GM23338 (cell line): ENCODE measurements around the gene COPS2. TPM values are rescaled to one million over a fixed set of nuclear protein-coding genes. Genes with fewer than 3 reads are reported as not detected.

Experiments used
- ATAC-seq: fragments of 200-7000 bp; cut with Tn5 transposase; 3 replicates; pipeline ENCODE4 v1.9.1; 2020
- DNase-seq: peaks from one replicate; pipeline ENCODE4 v3.0.0-alpha.2; 2015; ENCODE audit warnings: low spot score
- H2AFZ ChIP-seq: fragments of 200-600 bp; sonication (generic); 2 replicates; pipeline ENCODE4 v1.8.0; 2016; ENCODE audit warnings: antibody characterized with exemption, mild to moderate bottlenecking, moderate library complexity
- H3F3A ChIP-seq: fragments of 200-600 bp; sonication (generic); replicated peaks from 2 replicates; pipeline ENCODE4 v1.8.0; 2017; ENCODE audit warnings: antibody characterized with exemption, mixed run types, low read depth
- H3K27ac ChIP-seq: fragments of 200-600 bp; sonication (generic); 2 replicates; pipeline ENCODE4 v1.6.1; 2016; ENCODE audit warnings: low read depth
- H3K27me3 ChIP-seq: fragments of 200-600 bp; sonication (generic); 2 replicates; pipeline ENCODE4 v1.8.0; 2016; ENCODE audit warnings: mild to moderate bottlenecking, mixed run types, moderate library complexity; ENCODE audit not compliant: insufficient read depth
- H3K36me3 ChIP-seq: fragments of 200-600 bp; sonication (generic); 2 replicates; pipeline ENCODE4 v1.8.0; 2016; ENCODE audit warnings: mild to moderate bottlenecking; ENCODE audit not compliant: insufficient read depth
- H3K4me1 ChIP-seq: fragments of 200-600 bp; sonication (generic); 2 replicates; pipeline ENCODE4 v1.8.0; 2016; ENCODE audit warnings: mild to moderate bottlenecking, moderate library complexity; ENCODE audit not compliant: insufficient read depth
- H3K4me2 ChIP-seq: fragments of 200-600 bp; sonication (generic); 2 replicates; pipeline ENCODE4 v1.7.1; 2017; ENCODE audit warnings: mixed run types
- H3K4me3 ChIP-seq: fragments of 200-600 bp; sonication (generic); 2 replicates; pipeline ENCODE4 v1.6.1; 2016; ENCODE audit warnings: mixed run types
- H3K79me2 ChIP-seq: fragments of 200-600 bp; sonication (generic); replicated peaks from 2 replicates; pipeline ENCODE4 v1.8.0; 2017; ENCODE audit warnings: mild to moderate bottlenecking; ENCODE audit not compliant: insufficient read depth
- H3K9me2 ChIP-seq: fragments of 200-600 bp; sonication (generic); 2 replicates; pipeline ENCODE4 v1.8.0; 2017; ENCODE audit not compliant: insufficient read depth
- H4K20me1 ChIP-seq: fragments of 200-600 bp; sonication (generic); replicated peaks from 2 replicates; pipeline ENCODE4 v1.8.0; 2017; ENCODE audit warnings: mild to moderate bottlenecking; ENCODE audit not compliant: insufficient read depth
- H3K27ac Mint-ChIP-seq: 2 replicates; pipeline ENCODE4 v1.8.0; 2020; ENCODE audit warnings: inconsistent platforms, mild to moderate bottlenecking, moderate library complexity, mixed read lengths
- H3K27me3 Mint-ChIP-seq: 3 replicates; pipeline ENCODE4 v1.8.0; 2022; ENCODE audit warnings: low read depth, mild to moderate bottlenecking, moderate library complexity, mixed read lengths, inconsistent platforms; ENCODE audit not compliant: insufficient read depth, poor library complexity
- H3K36me3 Mint-ChIP-seq: 3 replicates; pipeline ENCODE4 v1.8.0; 2021; ENCODE audit warnings: low read depth, mild to moderate bottlenecking, inconsistent platforms, moderate library complexity, mixed read lengths
- H3K4me1 Mint-ChIP-seq: 3 replicates; pipeline ENCODE4 v1.8.0; 2020; ENCODE audit warnings: mild to moderate bottlenecking, inconsistent platforms, mixed read lengths
- H3K4me3 Mint-ChIP-seq: 3 replicates; pipeline ENCODE4 v1.8.0; 2021; ENCODE audit warnings: moderate library complexity, mild to moderate bottlenecking, inconsistent platforms, mixed read lengths
- H3K9me3 Mint-ChIP-seq: 3 replicates; pipeline ENCODE4 v1.8.0; 2020; ENCODE audit warnings: moderate library complexity, mild to moderate bottlenecking, inconsistent platforms, mixed read lengths
- CREB1 ChIP-seq: fragments of 250-450 bp; sonication (Bioruptor Pico); IDR thresholded peaks from 2 replicates; pipeline ENCODE4 v1.5.0; 2020; ENCODE audit warnings: low read depth, mild to moderate bottlenecking, moderate library complexity
- CTCF ChIP-seq, 2 experiments: fragments of 200-600 bp in 1 of 2; sonication (generic) in 1 of 2; conservative IDR thresholded peaks; 2 replicates each; pipeline versions ENCODE4 v1.5.1 to v1.6.1; 2016 to 2017; ENCODE audit warnings: antibody characterized with exemption in 2 of 2, low read depth in 2 of 2, mild to moderate bottlenecking in 2 of 2, moderate library complexity in 1 of 2
- EZH2 ChIP-seq: fragments of 200-600 bp; sonication (generic); IDR thresholded peaks from one replicate; pipeline ENCODE4 v1.8.0; 2017; ENCODE audit warnings: antibody characterized with exemption, mild to moderate bottlenecking, low read depth; ENCODE audit not compliant: unreplicated experiment
- JUNB ChIP-seq: IDR thresholded peaks from one replicate; pipeline ENCODE4 v1.6.1; 2016; ENCODE audit warnings: antibody characterized with exemption; ENCODE audit not compliant: unreplicated experiment
- ZNF331 ChIP-seq: fragments of 250-450 bp; sonication (Bioruptor Pico); IDR thresholded peaks from 2 replicates; pipeline ENCODE4 v1.5.0; 2020; ENCODE audit warnings: low read depth, mild to moderate bottlenecking, moderate library complexity
- polyA plus RNA-seq: library from polyadenylated mRNA; unstranded; fragments of >200 nt; fragmentation: Nextera tagmentation; extraction: Ambion mirVana; gene quantifications from 2 replicates; pipeline ENCODE4 v1.2.1, GENCODE V29; 2016
- total RNA-seq: library from RNA; depleted of rRNA; stranded (reverse); fragments of >200 nt; shearing (Covaris generic); gene quantifications from 2 replicates; pipeline ENCODE4 v1.2.3, GENCODE V29; 2014

COPS2 gene
- total and polyA plus RNA-seq, 2 experiments from 2014 or later, result 38.7 to 67.3 TPM

GRCh38 chr15:49083401-49084284 is 71.8 kb downstream of the COPS2 start:
- H3K4me3 Mint-ChIP-seq, result no peak overlapping the region
- TF ChIP-seq JUNB (no peak), CTCF (conservative IDR thresholded peaks at IDR 0.05; ENCODE audit: low read depth in 2 of 2) (no peak), ZNF331 (CRISPR knock-in tag) (no peak), EZH2 (no peak)
- ATAC-seq (no peak), DNase-seq (no peak)
- Histone ChIP-seq H3K79me2 (no peaks in the 10 kb centered on the region), H3K27me3 (no peaks in the 10 kb centered on the region), H3K36me3 (no peaks in the 10 kb centered on the region), H3K4me3 (no peak overlapping the region), H3K4me2 (no peak overlapping the region), H3K27ac (no peak overlapping the region), H3F3A (no peaks in the 10 kb centered on the region), H3K4me1 (no peaks in the 10 kb centered on the region), H3K9me2 (no peaks in the 10 kb centered on the region), H4K20me1 (no peaks in the 10 kb centered on the region), H2AFZ (no peak overlapping the region)
- no peaks in the 10 kb centered on the region; the same call in 2 of the 3 replicates for H3K9me3 Mint-ChIP-seq
- H3K4me1 Mint-ChIP-seq, result no peaks in the 10 kb centered on the region; the same call in 2 of the 3 replicates
- H3K27ac Mint-ChIP-seq, result no peak overlapping the region
- no peaks in the 10 kb centered on the region for H3K27me3 Mint-ChIP-seq
- H3K36me3 Mint-ChIP-seq, result no peaks in the 10 kb centered on the region

GRCh38 chr15:49082960-49083359 is 72.4 kb downstream of the COPS2 start:
- H3K27ac ChIP-seq, result no peak overlapping the region
- ATAC-seq (no peak), DNase-seq (no peak)

More at GRCh38 chr15:49082960-49083359, 72.4 kb downstream of the COPS2 start:
- Histone ChIP-seq H3K27me3 (no peaks in the 10 kb centered on the region), H3K9me2 (no peaks in the 10 kb centered on the region), H4K20me1 (no peaks in the 10 kb centered on the region), H2AFZ (no peak overlapping the region), H3K4me2 (no peak overlapping the region), H3K4me1 (no peaks in the 10 kb centered on the region), H3K79me2 (no peaks in the 10 kb centered on the region), H3K36me3 (no peaks in the 10 kb centered on the region), H3F3A (no peaks in the 10 kb centered on the region), H3K4me3 (no peak overlapping the region)
- TF ChIP-seq CTCF (conservative IDR thresholded peaks at IDR 0.05; ENCODE audit: low read depth in 2 of 2) (no peak), CREB1 (no peak)
- Mint-ChIP-seq H3K27ac (no peak overlapping the region), H3K36me3 (no peaks in the 10 kb centered on the region), H3K4me3 (no peak overlapping the region), H3K4me1 (no peaks in the 10 kb centered on the region; the same call in 2 of the 3 replicates), H3K27me3 (no peaks in the 10 kb centered on the region), H3K9me3 (no peaks in the 10 kb centered on the region; the same call in 2 of the 3 replicates)
